DND-41 (cell line): Measurements from ENCODE around the gene MTCH1.

Experiments used
- ATAC-seq: fragments of 200-7000 bp; cut with Tn5 transposase; 3 replicates; pipeline ENCODE4 v1.9.1; 2021; ENCODE audit warnings: low read depth; ENCODE audit not compliant: insufficient read depth
- DNase-seq: peaks from one replicate; pipeline ENCODE4 v3.0.0-alpha.2; 2020
- H2AFZ ChIP-seq: 2 replicates; pipeline ENCODE4 v1.6.0; 2012; ENCODE audit warnings: low read depth, low read length
- H3K27ac ChIP-seq: 2 replicates; pipeline ENCODE4 v1.5.1; 2012; ENCODE audit warnings: low read length, inconsistent platforms
- H3K27me3 ChIP-seq: fragments of 200-600 bp; sonication (generic); 2 replicates; pipeline ENCODE4 v1.6.0; 2012; ENCODE audit warnings: low read length, mild to moderate bottlenecking, inconsistent platforms; ENCODE audit not compliant: insufficient read depth, poor library complexity
- H3K36me3 ChIP-seq: 2 replicates; pipeline ENCODE4 v1.5.1; 2012; ENCODE audit warnings: low read length, inconsistent platforms; ENCODE audit not compliant: insufficient read depth
- H3K4me1 ChIP-seq: 2 replicates; pipeline ENCODE4 v1.5.1; 2012; ENCODE audit warnings: mild to moderate bottlenecking, low read length; ENCODE audit not compliant: insufficient read depth
- H3K4me2 ChIP-seq: 2 replicates; pipeline ENCODE4 v1.6.0; 2012; ENCODE audit warnings: mild to moderate bottlenecking, moderate library complexity, low read length, inconsistent platforms; ENCODE audit not compliant: insufficient read depth
- H3K4me3 ChIP-seq, 2 experiments: fragments of 200-600 bp in 1 of 2; shearing (Covaris generic) in 1 of 2; 2 replicates each; pipeline ENCODE4 v1.5.1; 2012 to 2016; ENCODE audit warnings: inconsistent platforms in 2 of 2, low read length in 2 of 2, mild to moderate bottlenecking in 2 of 2, low read depth in 1 of 2, moderate library complexity in 1 of 2
- H3K79me2 ChIP-seq: 2 replicates; pipeline ENCODE4 v1.6.0; 2012; ENCODE audit warnings: low read length, inconsistent platforms; ENCODE audit not compliant: insufficient read depth
- H3K9ac ChIP-seq: 2 replicates; pipeline ENCODE4 v1.6.0; 2012; ENCODE audit warnings: low read depth, mild to moderate bottlenecking, inconsistent platforms, low read length, moderate library complexity
- H3K9me3 ChIP-seq: 2 replicates; pipeline ENCODE4 v1.5.1; 2012; ENCODE audit warnings: low read length, moderate library complexity, mild to moderate bottlenecking, inconsistent platforms; ENCODE audit not compliant: insufficient read depth, severe bottlenecking
- H4K20me1 ChIP-seq: 2 replicates; pipeline ENCODE4 v1.6.0; 2012; ENCODE audit warnings: low read length; ENCODE audit not compliant: insufficient read depth
- EZH2 ChIP-seq: IDR thresholded peaks from 3 replicates; pipeline ENCODE4 v1.6.1; 2012; ENCODE audit warnings: borderline replicate concordance, low read depth, mild to moderate bottlenecking, moderate library complexity, low read length, inconsistent platforms; ENCODE audit not compliant: severe bottlenecking
- TF ChIP-seq, protein P1 (sequence below): IDR thresholded peaks from 2 replicates; pipeline ENCODE4 v1.5.1; 2012; ENCODE audit warnings: borderline replicate concordance, low read length, moderate library complexity, mild to moderate bottlenecking; ENCODE audit not compliant: poor library complexity, severe bottlenecking; ENCODE audit errors: extremely low read depth

Gene MTCH1

DNA sequence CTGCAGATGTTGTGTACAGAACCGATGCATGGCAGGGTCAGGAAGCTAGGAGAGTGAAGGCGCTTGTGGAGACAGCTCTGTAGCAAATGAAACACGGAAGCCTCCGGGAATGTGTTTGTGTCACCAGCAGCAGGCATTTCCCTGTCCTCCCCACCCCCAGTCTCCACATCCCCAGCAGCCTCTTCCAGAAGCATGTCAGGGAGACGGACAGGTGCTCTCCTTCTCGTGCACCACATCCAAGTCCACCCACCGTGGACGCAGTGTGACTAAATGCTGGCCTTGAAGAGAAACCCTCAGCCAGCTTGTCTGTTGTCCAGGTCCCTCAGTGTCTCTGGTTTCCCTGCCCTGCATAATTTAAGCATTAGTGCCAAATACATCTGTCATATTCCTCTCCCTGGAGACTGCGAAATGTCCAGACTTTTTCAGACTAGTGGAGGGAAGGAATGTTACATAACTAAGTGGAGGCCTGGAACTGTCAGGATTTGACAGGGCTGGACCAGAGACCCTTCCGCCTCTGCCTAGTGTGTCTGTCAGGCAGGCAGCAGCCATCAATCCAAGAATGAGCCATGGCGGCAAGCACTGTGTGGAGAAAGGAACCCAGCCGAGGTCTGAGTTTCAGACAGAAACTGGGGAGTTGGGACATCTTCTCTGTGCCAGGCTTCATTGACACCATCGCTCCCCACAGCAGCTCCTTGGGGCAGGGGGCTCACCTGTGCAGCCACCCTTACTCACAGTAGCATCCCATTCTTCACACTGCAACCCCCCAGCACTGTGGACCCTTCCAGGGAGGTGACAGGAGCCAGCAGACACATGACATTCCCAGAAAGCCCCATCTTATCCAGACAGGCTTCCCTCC is 58.1 kb downstream of the MTCH1 start:
- DNase-seq, result no peak
- Histone ChIP-seq H3K9me3 (no peaks in the 10 kb centered on the region), H3K4me3 (no peak overlapping the region), H3K79me2 (no peaks in the 10 kb centered on the region), H4K20me1 (no peaks in the 10 kb centered on the region), H3K9ac (no peak overlapping the region), H3K4me1 (no peaks in the 10 kb centered on the region), H3K36me3 (peaks cover 29% of the 10 kb centered on the region), H3K4me2 (no peak overlapping the region), H2AFZ (no peak overlapping the region), H3K27me3 (no peaks in the 10 kb centered on the region), H3K27ac (no peak overlapping the region)
- TF ChIP-seq EZH2, result no peak
- TF ChIP-seq, protein P1, sequence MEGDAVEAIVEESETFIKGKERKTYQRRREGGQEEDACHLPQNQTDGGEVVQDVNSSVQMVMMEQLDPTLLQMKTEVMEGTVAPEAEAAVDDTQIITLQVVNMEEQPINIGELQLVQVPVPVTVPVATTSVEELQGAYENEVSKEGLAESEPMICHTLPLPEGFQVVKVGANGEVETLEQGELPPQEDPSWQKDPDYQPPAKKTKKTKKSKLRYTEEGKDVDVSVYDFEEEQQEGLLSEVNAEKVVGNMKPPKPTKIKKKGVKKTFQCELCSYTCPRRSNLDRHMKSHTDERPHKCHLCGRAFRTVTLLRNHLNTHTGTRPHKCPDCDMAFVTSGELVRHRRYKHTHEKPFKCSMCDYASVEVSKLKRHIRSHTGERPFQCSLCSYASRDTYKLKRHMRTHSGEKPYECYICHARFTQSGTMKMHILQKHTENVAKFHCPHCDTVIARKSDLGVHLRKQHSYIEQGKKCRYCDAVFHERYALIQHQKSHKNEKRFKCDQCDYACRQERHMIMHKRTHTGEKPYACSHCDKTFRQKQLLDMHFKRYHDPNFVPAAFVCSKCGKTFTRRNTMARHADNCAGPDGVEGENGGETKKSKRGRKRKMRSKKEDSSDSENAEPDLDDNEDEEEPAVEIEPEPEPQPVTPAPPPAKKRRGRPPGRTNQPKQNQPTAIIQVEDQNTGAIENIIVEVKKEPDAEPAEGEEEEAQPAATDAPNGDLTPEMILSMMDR, result no peak
- ATAC-seq, result no peak; the same call in 2 of the 3 replicates

DNA sequence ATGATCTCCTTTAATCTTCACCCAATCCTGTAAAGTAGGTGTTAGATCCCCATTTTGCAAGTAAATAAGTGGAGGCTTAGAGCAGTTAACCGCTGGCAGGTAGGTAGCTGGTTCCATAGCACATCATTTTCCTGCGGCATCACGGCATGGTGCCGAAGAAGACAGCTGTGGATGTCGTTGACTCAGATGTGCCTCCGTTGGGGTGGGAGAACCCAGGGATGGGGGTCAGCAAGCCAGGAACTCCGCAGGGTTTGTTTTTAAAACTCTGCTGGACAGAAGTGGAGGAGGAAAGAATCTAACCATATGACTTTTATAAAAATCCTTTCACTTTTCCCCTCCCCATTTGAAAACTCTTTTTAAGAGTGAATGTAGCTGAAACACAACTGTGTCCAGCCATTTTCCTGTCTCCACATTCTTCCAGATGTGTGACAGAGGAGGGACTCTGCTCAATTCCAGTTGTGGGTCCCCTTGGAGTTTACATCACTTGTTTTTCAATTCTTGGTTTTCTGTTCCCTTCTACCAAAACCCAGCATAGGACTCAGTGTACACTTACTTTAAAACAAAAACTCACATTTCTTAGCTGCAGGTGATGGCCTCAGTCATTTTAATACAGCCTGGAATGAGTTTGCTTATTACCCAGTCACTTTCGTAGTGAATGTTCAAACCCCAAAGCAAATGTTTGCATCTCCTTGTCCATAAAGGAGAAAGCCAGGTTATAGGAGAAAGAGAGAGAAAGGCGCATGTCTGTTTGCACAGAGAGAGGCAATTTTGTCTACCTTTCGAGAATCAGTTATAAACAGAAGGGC is 59.1 kb downstream of the MTCH1 start:
- H3K36me3 ChIP-seq, result peaks cover 35% of the 10 kb centered on the region
- no peaks in the 10 kb centered on the region for H4K20me1 ChIP-seq
- no peak for TF ChIP-seq EZH2
- TF ChIP-seq, protein P1, result no peak
- DNase-seq (no peak), ATAC-seq (no peak)
- H3K9ac ChIP-seq, result no peak overlapping the region
- H2AFZ ChIP-seq, result no peak overlapping the region
- no peaks in the 10 kb centered on the region for H3K4me1 ChIP-seq
- no peaks in the 10 kb centered on the region for H3K9me3 ChIP-seq
- no peaks in the 10 kb centered on the region for H3K27me3 ChIP-seq
- no peak overlapping the region for H3K4me2 ChIP-seq
- H3K79me2 ChIP-seq, result no peaks in the 10 kb centered on the region
- H3K27ac ChIP-seq, result no peak overlapping the region
- H3K4me3 ChIP-seq, result no peak overlapping the region

DNA sequence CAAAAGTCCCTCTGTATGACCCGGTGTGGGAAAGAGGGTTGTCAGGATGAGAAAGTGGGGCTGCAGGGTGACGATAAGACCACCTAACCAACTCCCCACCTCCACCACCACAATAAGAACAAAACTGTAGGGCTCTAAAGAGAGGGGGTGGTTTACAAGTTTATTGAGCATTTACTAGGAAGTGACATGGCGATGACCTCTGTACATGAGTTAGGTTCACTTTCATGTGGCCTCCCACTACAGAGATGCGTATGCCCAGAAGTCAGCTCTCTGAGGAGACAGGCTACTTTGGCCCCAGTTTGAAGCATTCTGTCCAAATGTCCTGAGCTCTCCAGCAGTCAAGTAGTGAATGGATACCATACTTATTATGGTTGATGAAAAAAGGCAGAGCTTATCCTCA is 60.2 kb downstream of the MTCH1 start:
- no peaks in the 10 kb centered on the region for H3K27me3 ChIP-seq
- peaks cover 43% of the 10 kb centered on the region for H3K36me3 ChIP-seq
- no peak overlapping the region for H3K4me2 ChIP-seq
- H3K27ac ChIP-seq, result no peak overlapping the region
- ATAC-seq (no peak), DNase-seq (no peak)
- no peaks in the 10 kb centered on the region for H3K9me3 ChIP-seq
- no peaks in the 10 kb centered on the region for H3K79me2 ChIP-seq
- H3K9ac ChIP-seq, result no peak overlapping the region
- H3K4me3 ChIP-seq, result no peak overlapping the region
- TF ChIP-seq, protein P1, result no peak
- no peak for TF ChIP-seq EZH2
- H4K20me1 ChIP-seq, result no peaks in the 10 kb centered on the region
- H2AFZ ChIP-seq, result no peak overlapping the region
- H3K4me1 ChIP-seq, result no peaks in the 10 kb centered on the region
